ENCODE data around the gene CHCHD3. TPM values are rescaled to one million over a fixed set of nuclear protein-coding genes. Genes with fewer than 3 reads are reported as not detected.
"Not testable (repeated sequence)": the region's sequence is repeated elsewhere in the genome, so short reads cannot be mapped to it uniquely, and the experiment has no call there.

Gene CHCHD3
- total RNA-seq, 6 experiments from 2014 or later, result 51.3 to 70.0 (median 65.7) TPM

DNA sequence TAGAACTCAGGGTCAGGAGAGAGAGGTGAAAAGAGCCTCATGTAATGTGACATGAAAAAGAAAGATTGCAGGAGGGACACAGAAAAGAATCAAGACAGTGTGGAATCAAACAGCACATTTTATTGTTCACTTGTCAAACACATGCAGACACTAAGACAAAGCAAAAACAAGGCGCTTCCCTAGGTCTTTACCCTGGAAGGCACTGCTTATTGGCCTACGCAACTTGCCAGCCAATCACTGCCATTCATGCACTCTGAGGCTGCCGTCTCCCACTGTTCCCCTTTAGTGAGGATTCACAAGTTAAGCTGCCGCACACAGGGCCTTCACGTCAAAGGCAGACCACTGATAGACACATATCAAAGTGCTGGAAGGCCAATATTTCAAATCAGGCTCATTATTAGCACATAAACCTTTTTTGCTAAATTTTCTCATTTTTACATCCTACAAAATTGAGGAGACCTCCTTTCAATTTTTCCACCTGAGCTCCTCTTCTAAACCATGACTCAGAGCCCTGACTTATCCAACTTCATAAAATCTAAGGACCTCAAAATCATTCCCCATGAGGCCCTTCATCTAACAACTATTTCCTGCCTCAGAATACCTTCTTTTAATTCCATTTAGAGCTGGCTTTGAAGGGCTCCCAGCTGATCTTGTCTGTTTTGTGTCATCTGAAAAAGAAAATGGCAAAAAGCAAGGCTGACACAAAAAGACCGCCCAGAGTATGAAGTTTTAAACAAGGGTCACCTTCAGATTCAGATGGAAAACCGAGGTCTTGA lies 149.4 kb downstream of the CHCHD3 start:
- Mint-ChIP-seq H3K27ac (peak overlapping the region; percentile 68), H3K4me1 (ENCODE audit: low read depth) (peaks cover 17% of the 10 kb centered on the region), H3K9me3 (no peaks in the 10 kb centered on the region), H3K27me3 (ENCODE audit: insufficient read depth) (no peaks in the 10 kb centered on the region; the same call in 1 of the 2 replicates), H3K4me3 (peak overlapping the region; percentile 6; the same call in 1 of the 2 replicates), H3K36me3 (ENCODE audit: low read depth) (peaks cover 10% of the 10 kb centered on the region; the same call in 1 of the 2 replicates)
- DNase-seq, result no peak
- TF ChIP-seq, protein P1, sequence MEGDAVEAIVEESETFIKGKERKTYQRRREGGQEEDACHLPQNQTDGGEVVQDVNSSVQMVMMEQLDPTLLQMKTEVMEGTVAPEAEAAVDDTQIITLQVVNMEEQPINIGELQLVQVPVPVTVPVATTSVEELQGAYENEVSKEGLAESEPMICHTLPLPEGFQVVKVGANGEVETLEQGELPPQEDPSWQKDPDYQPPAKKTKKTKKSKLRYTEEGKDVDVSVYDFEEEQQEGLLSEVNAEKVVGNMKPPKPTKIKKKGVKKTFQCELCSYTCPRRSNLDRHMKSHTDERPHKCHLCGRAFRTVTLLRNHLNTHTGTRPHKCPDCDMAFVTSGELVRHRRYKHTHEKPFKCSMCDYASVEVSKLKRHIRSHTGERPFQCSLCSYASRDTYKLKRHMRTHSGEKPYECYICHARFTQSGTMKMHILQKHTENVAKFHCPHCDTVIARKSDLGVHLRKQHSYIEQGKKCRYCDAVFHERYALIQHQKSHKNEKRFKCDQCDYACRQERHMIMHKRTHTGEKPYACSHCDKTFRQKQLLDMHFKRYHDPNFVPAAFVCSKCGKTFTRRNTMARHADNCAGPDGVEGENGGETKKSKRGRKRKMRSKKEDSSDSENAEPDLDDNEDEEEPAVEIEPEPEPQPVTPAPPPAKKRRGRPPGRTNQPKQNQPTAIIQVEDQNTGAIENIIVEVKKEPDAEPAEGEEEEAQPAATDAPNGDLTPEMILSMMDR (IDR thresholded peaks at IDR 0.05), result no peak

DNA sequence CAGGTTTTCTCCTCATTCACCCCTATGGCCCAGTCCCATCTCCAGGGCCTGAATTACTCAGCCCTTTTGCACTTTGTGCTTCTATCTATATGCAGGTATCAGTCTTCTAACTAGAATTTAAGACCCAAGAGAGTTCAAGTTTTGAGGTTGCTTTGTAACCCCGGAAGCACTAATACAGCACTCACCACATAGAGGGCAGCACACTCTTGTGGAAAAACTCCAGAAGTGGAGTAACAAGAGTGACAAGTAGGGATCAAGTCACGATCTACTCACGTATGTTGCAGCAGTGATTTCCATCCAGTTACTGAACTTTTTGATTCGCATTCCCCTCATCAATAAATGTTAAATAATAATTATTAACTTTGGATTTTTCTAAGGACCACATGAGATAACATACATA lies 151.0 kb downstream of the CHCHD3 start:
- TF ChIP-seq, protein P1 (IDR thresholded peaks at IDR 0.05), result peak; percentile 70
- Mint-ChIP-seq H3K4me3 (no peak overlapping the region), H3K9me3 (no peaks in the 10 kb centered on the region), H3K27me3 (ENCODE audit: insufficient read depth) (no peaks in the 10 kb centered on the region; the same call in 1 of the 2 replicates), H3K27ac (no peak overlapping the region), H3K36me3 (ENCODE audit: low read depth) (peaks cover 5% of the 10 kb centered on the region; the same call in 1 of the 2 replicates), H3K4me1 (ENCODE audit: low read depth) (peaks cover 17% of the 10 kb centered on the region)
- peak; percentile 3 for DNase-seq

DNA sequence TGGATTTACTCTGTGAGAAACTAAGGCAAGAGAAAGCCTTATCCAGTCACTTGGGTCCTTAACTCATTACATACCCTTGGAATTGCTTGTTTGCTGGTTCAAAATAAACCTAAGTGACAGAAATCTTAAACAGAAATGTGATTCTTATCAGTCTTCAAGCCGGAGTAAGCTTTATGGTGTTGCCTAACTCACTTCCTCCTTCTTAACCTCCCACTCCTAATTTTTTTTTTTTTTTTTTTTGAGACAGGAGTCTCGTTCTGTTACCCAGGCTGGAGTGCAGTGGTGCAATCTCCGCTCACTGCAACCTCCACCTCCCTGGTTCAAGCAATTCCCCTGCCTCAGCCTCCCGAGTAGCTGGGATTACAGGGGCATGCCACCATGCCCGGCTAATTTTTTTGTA lies 151.9 kb downstream of the CHCHD3 start:
- H3K36me3 Mint-ChIP-seq (ENCODE audit: low read depth); DNase-seq; H3K9me3 Mint-ChIP-seq; H3K4me3 Mint-ChIP-seq; H3K27me3 Mint-ChIP-seq (ENCODE audit: insufficient read depth); H3K27ac Mint-ChIP-seq: not testable (repeated sequence)
- peaks cover 17% of the 10 kb centered on the region for H3K4me1 Mint-ChIP-seq (ENCODE audit: low read depth)

DNA sequence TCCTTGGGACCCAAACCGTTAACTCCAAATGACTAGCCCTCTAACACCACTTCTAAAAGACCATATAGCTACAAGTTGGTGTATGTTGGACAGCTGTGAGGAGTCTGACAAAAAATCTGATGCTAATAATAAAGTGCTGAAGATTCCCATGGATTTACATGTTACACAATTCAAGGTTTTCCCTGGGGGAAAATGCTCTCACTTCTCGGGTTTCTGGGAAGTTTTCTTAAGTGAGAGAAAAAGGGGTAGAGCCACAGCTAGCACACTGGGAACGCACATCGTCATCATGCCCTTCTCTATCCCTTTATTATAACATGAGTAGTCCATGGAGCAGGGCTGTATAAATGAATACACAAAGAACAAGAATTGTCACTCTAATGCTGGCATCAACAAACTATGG lies 162.1 kb downstream of the CHCHD3 start:
- no peak overlapping the region for H3K4me3 Mint-ChIP-seq
- no peak for DNase-seq
- no peaks in the 10 kb centered on the region for H3K9me3 Mint-ChIP-seq
- TF ChIP-seq, protein P1 (IDR thresholded peaks at IDR 0.05), result no peak
- no peaks in the 10 kb centered on the region for H3K27me3 Mint-ChIP-seq (ENCODE audit: insufficient read depth)
- no peak overlapping the region for H3K27ac Mint-ChIP-seq
- peaks cover 5% of the 10 kb centered on the region; the same call in 1 of the 2 replicates for H3K36me3 Mint-ChIP-seq (ENCODE audit: low read depth)
- H3K4me1 Mint-ChIP-seq (ENCODE audit: low read depth), result 0 out of 2 replicates have a peak, but pooled peaks cover 7% of the 10 kb centered on the region

DNA sequence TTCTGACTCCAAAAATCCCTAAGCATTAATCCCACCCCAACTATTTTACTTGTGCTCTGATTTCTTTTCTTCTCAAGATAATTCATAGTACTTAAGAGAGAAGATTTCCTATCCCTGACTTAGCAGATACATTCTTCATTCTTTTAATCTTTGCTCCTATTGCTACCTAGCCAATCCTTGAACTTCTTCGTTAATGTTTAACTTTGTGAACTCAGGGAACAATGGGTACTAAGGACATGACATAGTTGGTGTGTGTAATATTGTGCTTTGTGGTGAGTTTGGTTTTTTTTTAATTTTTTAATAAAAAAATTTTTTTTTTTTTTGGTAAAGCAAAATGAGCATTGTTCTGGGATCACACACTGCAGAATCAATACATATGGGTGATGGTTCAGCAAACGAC lies 166.2 kb downstream of the CHCHD3 start:
- DNase-seq, result no peak
- no peak overlapping the region for H3K4me3 Mint-ChIP-seq
- 0 out of 2 replicates have a peak, but pooled peaks cover 7% of the 10 kb centered on the region for H3K4me1 Mint-ChIP-seq (ENCODE audit: low read depth)
- no peaks in the 10 kb centered on the region for H3K9me3 Mint-ChIP-seq
- TF ChIP-seq, protein P1 (IDR thresholded peaks at IDR 0.05), result no peak
- H3K27me3 Mint-ChIP-seq (ENCODE audit: insufficient read depth), result peaks cover 1% of the 10 kb centered on the region; the same call in 1 of the 2 replicates
- H3K36me3 Mint-ChIP-seq (ENCODE audit: low read depth), result peaks cover 15% of the 10 kb centered on the region; the same call in 1 of the 2 replicates
- no peak overlapping the region for H3K27ac Mint-ChIP-seq

DNA sequence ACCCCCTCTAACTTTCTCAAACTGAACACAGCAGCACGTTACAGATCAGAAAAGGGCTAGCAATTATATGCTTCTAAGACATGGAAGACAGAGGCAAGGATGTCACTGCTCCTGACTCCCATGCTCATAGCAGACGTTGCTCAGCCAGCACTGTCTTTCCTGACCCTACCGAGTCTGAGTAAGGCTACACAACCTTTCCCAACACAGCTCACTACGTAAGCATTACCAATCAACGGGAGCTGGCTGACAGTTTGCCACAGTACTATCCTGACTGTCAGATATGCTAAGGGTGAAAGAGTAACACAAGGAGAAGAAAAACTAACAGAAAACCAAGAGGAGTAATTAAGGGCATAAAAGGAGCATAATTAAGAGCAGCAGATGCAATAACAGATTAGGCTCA lies 171.2 kb downstream of the CHCHD3 start:
- DNase-seq, result no peak
- TF ChIP-seq, protein P1 (IDR thresholded peaks at IDR 0.05), result no peak
- Mint-ChIP-seq H3K27me3 (ENCODE audit: insufficient read depth) (peaks cover 1% of the 10 kb centered on the region), H3K9me3 (no peaks in the 10 kb centered on the region), H3K27ac (no peak overlapping the region), H3K4me3 (no peak overlapping the region), H3K4me1 (ENCODE audit: low read depth) (0 out of 2 replicates have a peak, but pooled peaks cover 5% of the 10 kb centered on the region), H3K36me3 (ENCODE audit: low read depth) (peaks cover 15% of the 10 kb centered on the region; the same call in 1 of the 2 replicates)

Data from HFFc6 (cell line).